Measurements from ENCODE around the gene AFAP1L1.

Gene AFAP1L1

DNA sequence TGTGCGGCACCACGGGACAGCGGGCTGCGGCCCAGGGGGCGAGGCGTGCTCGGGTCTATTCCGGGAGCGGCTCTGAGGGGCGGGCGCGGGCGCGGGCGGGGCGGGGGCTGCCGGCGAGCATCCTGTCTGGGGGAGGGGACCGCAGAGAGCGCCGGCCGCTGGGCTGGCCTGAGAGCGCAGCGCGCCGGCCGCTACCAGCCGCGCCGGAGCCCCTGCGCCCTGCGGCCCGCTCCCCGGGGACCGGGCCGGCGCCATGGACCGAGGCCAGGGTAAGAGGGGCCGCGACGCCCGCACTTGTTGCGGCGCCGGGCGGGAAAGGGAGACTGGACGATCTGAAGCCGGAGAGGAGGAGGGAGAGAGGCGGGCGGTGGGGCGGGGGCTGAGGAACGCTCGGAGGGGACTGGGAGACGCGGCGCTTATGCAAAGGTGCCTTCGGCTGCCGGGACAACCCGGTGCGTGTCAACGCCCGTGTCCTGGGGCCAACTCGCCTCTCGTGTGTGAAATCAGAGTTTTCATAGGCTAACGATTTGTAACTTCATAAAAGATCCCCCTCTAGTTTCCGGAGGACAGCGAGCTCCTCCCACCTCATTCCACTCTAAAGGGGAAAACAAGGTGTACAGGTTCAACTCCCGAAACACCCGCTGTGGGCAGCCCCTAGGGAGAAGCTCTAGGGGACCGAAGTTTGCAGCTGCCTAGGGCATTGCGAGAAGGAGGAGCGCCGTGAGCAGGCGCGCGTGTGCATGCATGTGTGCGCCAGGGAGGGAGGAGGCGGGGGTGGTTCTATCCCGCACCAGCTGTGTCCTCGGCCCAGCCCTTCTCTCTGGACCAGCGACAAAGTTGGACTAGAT, at the start of gene AFAP1L1:
AFAP1L1 (plus strand) TSS at position 144 of the 848 bp plus-strand sequence; CDS start at position 254, 110 bp downstream.
- DNase-seq, result no peak

DNA sequence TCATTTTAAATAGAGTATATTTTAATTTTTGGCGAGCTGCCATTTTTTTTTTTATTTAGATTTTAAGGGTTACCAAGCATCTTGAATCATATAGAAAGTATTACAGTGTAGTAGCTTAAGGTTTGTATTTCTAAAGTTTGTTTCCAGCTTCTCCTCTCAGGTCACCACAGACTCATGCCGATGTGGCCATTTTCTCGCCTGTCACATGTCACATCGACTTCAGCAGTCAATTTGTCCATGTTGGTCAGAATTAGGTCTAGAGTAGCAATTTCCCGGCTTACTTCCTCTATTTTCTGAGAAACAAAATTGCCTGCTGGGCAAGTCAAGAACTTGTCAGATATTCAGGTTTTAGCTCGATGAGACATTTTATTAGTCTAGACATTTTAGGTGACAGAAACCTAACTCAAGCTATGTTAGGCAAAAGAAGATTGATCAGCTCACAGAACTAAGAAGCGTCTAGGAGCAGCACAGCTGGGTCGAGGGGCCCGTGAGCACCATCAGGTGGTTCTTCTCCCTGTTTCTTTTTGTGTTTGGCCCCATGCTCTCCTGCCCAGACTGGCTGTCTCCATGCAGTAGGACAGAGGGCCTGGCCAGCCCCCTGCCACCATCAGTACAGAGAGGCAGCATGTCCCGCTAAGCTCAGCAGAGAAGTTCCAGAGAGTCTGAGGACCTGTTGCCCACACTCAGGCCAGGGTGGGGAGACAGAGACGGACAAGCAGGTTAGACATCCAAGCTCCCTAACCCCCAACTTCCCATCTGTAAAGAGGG, 48.4 kb upstream of the AFAP1L1 start:
- no peak for DNase-seq

DNA sequence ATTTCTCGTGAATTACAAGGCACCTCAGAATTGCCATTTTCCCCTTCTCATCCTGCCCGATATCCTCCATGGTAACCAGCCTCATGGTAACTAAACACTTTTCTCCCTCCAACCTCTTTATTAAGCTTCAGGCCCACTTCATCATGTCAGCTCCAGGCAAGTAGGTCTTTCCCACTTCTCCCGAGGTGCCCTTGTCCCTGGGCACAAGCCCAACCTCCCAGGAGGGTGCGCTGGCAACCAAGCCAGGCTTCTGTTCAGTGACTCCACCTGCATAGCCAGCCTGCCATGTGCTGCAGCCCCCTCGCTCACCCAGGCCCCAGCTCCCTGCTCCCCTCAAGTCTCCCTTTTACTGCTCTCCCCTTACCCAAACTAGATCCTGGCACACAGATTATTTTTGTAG, 47.4 kb upstream of the AFAP1L1 start:
- DNase-seq, result no peak

DNA sequence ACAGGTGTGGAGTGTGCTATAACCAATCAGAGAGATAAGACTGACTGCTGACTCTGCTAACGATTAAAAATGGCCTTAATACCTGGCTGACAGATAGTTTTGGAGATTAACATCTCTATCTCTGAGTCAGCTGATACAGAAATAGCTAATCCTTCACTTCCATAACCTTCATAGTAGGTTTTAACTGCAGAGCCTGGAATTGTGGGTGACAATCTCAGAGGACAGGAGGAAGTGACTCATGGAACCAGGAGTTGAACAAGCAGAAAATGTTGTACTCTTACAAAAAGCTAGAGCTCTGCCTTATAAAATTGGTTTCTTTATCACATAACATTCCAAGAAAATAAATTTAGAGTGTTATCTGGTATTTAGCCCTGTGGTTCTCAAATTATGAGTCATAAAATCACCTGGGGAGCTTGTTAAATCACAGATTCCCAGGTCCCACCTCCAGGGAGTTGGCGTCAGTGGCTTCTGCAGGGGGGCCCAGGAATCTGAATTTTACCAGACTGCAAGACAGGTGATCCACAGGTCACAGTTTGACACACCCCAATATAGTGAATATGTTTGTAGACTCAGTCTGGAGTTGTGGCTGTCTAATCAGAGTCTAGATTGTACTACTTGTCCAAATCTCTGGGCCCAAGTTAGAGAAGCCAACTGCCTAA, 44.4 kb upstream of the AFAP1L1 start:
- DNase-seq, result no peak

DNA sequence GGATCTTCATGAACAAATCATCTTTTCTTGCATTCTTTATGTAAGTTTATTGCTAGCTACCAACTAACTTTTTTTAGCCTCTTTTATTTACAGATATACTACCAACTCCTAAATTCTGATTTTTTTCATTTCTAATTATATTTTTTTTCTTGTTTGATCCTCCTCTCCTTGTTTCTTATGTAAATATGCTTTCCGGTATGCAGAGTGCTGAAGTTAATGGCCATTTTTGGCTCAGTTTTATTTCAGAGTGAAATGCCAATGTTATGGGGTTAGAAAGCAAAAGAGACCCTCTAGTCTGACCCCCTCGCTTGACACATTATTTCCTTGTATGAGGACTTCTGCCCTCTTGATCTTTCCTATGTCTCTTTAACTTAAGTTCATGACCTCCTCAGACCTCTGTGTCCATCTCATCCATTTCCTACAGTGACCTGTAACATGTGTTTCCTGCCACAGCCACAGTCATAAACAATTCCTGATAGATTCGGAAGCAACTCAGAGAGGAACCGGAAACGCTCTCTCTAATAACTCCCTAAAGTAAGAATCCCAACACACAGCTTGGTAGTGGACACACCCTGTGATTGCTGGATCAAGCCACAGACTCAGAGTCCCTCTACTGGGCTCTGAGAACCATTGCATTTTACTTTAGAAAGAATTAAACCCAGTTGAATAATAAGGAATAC, 42.9 kb upstream of the AFAP1L1 start:
- DNase-seq, result no peak

DNA sequence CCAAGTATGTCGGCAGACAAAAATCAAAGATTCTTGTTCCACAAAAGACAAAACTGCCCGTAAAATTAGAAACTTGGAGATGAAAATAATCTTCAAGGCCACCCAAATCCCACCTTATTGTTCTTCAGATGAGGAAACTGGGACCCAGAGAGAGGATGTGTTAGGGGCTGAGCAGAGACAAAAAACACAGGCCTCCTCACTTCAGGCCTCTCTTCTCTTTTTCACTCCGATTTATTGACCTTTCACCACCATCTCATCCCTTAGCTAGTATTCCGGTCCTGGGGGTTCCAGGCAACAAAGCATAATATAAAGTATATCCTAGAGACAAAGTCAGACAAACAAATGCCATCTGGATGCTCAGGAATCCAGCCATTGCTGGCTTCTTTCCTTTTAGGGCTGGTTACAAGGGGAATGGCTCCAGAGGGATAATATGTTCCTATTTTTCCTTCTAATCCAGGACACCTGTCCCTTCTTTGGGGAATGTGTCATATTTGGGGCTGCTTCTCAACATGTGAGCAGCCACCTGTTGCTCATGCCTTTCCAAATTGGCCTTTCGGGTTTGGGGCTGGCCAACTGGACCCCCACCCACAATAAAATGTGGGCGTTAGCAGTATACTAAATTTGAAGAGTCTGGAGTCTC, 42.2 kb upstream of the AFAP1L1 start:
- no peak for DNase-seq

DNA sequence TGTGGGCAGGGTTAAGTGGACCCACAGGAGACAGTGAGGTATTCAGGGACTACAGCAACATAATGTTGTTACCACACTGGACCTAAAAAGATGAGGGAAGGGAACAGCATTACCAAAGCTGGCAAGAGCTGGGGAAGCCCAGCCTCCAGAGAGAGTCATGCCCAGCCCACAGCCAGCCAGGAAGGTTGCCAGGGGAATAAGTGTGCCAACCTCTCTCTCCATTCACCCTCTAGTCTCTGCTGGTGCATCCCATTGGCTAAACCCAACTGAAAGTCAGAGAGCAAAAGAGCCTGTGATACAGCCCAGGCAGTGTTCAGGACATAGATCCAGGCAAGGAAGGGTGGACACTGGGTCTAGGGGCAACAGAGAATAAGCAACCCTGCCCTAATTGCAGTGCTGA, 35.8 kb upstream of the AFAP1L1 start:
- no peak for DNase-seq

DNA sequence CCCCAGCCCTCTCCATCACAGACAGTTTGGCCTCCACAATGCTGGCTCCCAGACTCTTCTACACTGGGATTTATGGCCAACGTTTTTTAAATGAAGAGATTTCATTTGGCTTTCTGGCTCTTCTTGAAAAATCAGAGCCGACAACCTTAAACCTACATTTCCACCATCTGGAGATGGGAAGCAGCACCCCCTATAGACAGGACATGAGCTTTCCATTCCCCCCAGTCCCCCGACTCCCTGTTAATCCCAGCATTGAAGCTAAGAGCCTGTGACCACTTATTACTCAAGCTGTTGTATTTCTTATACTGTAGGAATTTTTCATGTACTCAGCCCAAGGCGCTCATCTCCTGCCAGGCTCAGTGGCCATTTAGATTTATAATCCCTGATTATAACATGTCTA, 34.0 kb upstream of the AFAP1L1 start:
- no peak for DNase-seq

DNA sequence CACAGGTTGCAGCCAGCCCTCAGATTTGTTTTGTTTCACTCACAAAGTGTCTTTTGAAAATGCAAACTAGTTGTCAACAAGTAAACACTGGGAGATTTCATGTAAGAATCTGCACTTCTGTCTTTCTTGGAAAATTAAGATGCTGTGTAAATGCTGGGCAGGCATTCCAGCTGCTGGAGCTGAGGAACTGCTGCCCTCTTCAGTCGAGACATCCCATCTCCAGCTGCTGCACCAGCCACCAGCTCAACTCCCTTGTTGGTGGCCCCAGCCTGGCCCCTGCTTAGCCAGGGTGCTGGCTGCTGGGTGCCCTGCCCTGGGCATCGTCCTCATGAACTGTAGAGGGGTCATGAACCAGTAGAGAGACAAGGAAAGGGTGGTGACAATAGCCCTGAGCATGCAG, 33.1 kb upstream of the AFAP1L1 start:
- DNase-seq, result no peak

DNA sequence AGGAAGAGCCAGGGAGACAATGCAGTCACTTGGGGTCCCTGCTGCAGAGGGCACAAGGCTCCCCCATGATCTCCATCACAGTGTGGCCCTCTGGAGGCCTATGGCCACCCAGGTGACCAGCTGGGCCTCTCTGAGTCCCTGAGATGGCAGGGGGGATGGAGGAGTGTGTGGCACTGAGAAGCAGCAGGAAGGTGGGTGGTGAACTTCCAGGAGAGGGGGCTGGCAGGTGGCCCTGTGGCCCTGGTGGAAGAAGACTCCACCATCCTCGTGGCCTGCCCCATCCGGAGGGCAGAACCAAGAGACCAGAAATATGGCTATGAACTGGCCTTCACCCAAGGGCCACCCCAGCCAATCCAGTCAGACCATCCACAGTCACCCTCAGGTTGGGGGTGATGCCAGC, 31.7 kb upstream of the AFAP1L1 start:
- DNase-seq, result no peak

DNA sequence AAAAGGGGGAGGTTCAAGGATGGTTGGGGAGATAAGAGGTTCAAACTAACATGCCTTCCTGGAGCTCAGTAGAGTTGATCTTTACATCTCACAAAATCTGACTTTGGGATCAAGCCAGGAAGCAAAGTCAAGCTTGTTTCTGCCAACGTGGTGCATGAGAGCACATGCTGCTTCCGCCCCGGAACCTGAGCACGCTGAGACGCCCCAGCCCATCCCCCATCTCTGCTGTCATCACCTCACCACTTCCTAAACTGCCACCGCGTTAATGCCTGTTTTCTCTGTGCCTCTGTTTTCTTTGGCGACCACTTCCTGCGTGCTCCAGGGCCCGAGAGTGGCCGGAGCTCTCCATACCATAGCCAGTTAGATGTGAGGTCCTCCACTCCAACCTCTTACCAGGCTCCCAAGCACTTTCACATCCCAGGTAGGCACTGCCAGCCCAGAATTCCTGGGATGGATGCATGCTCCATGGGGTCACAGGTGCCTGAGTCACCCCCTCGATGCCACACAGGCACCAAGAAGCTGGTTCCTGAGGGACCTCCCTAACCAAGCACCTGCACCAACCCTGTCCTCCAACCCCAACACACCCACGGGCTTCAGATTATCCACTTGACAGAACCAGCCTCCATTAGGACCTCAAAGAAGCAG, 31.2 kb upstream of the AFAP1L1 start:
- peak; percentile 33 to 83 (median 52) for DNase-seq

DNA sequence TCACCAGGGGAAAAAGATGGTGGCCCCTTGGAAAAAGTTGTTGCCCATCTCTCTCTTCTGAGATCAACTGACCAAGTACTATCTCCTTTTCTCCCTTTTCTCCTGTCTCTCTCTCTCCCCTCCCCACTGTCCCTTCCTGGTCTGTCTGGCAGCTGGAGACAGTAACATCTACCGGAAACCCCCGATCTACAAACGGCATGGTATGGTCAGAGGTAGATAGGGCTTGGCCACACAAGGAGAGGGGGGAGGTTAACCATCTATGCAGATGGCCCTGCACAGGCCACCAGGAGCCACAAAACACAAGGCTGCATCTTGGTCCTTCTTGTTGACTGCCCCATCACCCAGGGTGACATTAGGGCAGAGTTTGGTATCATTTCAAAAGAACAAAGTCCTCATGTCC, 29.3 kb upstream of the AFAP1L1 start:
- no peak for DNase-seq

DNA sequence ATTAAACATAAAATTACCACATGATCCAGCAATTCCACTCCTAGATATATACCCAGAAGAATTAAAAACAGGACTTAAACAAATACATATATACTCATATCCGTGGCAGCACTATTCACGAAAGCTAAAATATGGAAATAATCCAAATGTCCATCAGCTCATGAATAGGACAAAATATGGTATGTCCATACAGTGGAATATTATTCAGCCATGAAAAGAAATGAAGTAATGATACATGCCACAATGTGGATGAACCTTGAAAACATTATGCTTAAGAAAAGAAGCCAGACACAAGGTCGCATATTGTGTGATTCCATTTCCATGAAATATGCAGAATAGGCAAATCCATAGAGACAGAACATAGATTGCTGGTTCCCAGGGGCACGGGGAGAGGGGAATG, 24.8 kb upstream of the AFAP1L1 start:
- no peak for DNase-seq

DNA sequence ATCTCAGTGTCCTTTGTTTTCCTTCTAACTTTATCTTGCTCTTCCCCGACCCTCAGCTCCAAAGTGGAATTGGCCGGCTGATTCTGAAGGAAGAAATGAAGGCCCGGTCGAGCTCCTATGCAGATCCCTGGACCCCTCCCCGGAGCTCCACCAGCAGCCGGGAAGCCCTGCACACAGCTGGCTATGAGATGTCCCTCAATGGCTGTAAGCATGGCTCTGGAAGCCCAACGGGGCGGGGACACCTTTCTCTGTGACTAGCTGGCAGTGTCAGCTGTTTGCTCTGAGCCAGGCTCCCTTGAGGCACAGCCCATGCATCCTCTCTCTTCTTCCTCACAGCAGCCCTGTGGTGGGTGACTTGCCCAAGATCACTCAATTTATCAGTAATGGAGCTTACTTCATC, 23.9 kb upstream of the AFAP1L1 start:
- no peak for DNase-seq

DNA sequence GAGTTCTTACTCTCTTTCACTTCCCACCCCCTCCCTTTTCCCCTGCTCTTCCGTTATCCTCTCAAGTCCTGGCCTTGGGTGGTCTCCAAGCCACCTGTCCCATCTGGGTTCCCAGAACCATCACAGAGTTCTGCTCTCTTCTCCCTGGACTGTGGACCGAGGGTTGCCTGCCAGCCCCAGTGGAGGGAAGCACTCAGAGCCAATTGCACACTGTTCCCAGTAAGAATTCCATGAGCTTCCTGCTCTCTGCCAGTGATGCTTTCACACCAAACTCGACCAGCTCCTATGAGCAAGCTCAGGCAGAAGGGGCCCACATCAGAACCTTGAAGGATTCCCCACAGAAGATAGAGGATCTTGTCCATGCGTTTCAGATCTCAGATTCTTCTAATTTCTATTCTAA, 20.1 kb upstream of the AFAP1L1 start:
- no peak for DNase-seq

DNA sequence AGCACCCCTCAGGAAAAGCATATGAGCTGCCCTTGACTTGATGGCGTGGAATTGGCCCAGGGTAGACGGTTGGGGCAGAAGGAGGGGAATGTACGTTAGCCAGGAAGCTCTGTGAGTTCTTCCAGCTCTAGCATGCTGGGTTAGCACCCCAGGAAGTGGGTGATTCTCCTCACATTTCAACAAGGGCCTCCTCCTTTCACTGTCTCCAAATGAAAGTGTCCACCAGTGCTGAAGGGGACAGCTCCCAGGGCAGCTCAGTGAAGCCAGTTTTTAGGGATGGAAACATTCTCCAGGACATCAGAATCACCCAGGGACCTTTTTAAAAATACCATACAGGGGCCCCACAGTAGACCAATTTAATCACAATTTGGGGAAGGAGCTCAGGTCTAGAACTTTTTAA, 17.2 kb upstream of the AFAP1L1 start:
- no peak for DNase-seq

DNA sequence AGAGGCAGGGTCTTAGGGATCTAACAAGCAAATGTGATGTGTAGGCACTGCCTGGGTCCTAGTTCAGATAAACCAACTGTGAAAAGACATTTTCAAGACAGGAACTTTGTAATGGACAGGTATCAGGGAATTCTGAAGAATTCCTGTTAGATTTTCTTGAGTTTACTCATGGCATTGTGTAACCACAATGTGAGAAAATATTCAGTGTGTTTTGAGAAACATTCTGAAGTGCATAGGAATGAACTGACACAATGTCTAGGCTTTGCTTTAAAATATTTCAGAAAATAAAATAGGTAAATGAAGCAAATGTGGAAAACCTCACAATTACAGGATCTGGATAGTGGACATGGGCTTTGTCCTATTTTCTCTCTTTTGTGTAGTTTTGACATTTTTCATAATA, 15.2 kb upstream of the AFAP1L1 start:
- DNase-seq, result no peak

DNA sequence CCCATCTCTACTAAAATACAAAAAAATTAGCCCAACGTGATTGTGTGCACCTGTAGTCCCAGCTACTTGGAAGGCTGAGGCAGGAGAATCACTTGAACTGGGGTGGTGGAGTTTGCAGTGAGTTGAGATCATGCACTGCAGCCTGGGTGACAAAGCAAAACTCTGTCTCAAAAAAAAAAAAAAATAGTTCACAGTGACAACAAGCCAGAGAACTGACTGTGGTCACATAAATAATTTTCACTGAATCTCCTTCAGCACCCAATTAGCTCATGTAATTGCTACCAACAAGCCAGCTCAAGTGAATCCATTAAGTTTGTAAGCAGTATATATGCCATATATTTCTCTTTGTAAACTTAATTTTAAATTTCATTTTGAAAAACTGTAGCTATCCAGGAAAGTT, 14.5 kb upstream of the AFAP1L1 start:
- no peak for DNase-seq

DNA sequence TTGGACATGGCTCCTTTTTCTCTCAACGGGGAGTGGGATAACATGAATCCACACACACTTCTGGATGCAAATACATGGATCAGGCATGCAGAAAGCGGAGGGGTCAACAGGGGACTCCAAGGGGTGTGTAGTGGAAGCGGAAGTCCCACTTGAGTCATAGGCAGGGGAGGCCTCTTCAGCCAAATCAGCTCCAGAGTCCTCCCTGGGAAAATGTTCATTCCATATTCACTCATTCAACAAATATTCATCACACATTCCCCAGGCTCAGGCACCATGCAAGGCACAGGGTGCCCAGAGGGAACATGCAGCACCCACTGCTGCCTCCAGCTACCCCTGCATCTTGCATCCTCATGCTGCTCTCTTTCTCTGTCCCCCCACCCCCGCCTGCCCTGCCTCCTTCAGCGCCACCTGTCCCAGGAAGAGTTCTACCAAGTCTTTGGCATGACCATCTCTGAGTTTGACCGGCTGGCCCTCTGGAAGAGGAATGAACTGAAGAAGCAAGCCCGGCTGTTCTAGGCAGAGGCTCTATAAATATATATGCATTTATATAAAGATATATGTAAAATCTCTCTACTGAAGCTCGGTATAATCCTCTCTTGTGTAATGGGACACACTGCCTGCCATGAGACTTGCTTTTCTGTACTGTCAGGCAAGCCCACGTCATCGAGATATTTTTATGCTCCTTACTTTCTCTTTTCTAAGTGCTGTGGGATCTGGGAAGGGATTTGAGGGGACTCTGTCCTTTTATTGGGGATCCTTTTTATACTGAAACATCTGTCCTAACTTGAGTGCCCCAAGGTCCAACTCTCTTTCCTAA, 13.6 kb upstream of the AFAP1L1 start:
- no peak for DNase-seq

DNA sequence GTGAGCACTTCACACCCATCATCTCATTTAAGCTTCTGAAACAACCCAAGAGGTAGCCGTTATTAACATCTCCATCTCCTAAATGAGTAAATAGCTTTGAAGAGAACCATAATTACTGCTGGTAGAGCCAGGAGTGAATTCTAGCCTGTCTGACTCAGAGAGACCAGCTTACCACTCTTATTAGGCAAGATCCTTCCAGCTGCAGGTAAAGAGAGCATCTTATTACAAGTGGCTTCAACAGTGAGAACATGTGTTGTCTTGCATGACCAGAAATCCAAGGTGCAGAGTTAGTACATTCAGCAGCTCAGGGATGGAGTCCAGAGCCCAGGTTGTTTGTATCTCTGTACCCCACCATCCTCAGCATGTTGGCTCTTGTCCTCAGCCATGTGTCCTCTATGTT, 10.9 kb upstream of the AFAP1L1 start:
- no peak for DNase-seq

DNA sequence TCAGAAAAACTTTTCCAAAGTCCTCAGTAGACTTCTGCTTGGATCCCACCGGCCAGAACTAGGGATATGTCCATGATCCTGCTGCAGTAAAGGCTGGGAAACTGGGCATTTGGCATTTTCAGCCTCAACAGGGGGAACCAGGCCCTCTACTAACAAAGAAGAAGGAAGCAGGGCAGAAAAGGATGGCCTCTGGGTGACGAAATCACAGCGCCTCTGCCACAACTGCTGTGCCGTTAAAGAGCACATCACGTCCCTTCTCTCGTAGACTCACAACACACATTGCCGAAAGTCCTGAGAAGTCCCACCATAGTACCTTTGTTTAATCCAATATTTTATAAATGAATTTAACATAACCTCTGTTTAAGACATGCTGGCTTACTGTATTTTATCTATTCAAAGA, 10.4 kb upstream of the AFAP1L1 start:
- DNase-seq, result no peak

Data from activated CD4-positive, CD25-positive, alpha-beta regulatory T cell (primary cell).